ENCODE data around the gene UFSP1. TPM values are rescaled to one million over a fixed set of nuclear protein-coding genes. Genes with fewer than 3 reads are reported as not detected.

UFSP1 gene
- total and polyA plus RNA-seq, 2 of the 13 experiments (the other 11 are each of a cell fraction or from before 2014, with no cell fraction given) = 0.65 to 3.3 TPM

GRCh38 chr7:100895956-100896731, 6.6 kb upstream of the UFSP1 start (continued):
- TF ChIP-seq ZNF556 (CRISPR knock-in tag; IDR thresholded peaks at IDR 0.05; ENCODE audit: borderline replicate concordance) = no peak
- no peak for TF ChIP-seq ZNF589 (CRISPR knock-in tag; conservative IDR thresholded peaks at IDR 0.05)
- no peak for TF ChIP-seq HBP1 (CRISPR knock-in tag; IDR thresholded peaks at IDR 0.05; ENCODE audit: low read depth)
- no peak for TF ChIP-seq PRDM4 (CRISPR knock-in tag; IDR thresholded peaks at IDR 0.05; ENCODE audit: borderline replicate concordance)
- TF ChIP-seq DNMT1 (CRISPR knock-in tag; IDR thresholded peaks at IDR 0.05) = no peak
- 0 out of 4 replicates have a peak, but pooled peaks of 1 of the 2 experiments have one; percentile 12 for TF ChIP-seq ATF4 (CRISPR knock-in tag; IDR thresholded peaks at IDR 0.05)
- no peak for TF ChIP-seq CREM (IDR thresholded peaks at IDR 0.05)
- no peak for TF ChIP-seq CREM (CRISPR knock-in tag; IDR thresholded peaks at IDR 0.05)
- TF ChIP-seq TRIM24 (CRISPR knock-in tag; IDR thresholded peaks at IDR 0.05) = no peak
- no peak for TF ChIP-seq ZNF224 (CRISPR knock-in tag; IDR thresholded peaks at IDR 0.05)
- peak; percentile 69 for TF ChIP-seq ZXDC (CRISPR knock-in tag; IDR thresholded peaks at IDR 0.05)
- TF ChIP-seq TFDP1 (CRISPR knock-in tag; IDR thresholded peaks at IDR 0.05; ENCODE audit: borderline replicate concordance) = no peak
- no peak for TF ChIP-seq NFATC3 (CRISPR knock-in tag; IDR thresholded peaks at IDR 0.05)
- no peak for TF ChIP-seq ZNF577 (CRISPR knock-in tag; IDR thresholded peaks at IDR 0.05; ENCODE audit: borderline replicate concordance, low read depth)
- TF ChIP-seq ZNF747 (CRISPR knock-in tag; IDR thresholded peaks at IDR 0.05; ENCODE audit: borderline replicate concordance) = no peak
- no peak; the same call in 1 of the 2 replicates for TF ChIP-seq ZNF225 (CRISPR knock-in tag; IDR thresholded peaks at IDR 0.05)
- TF ChIP-seq ZNF18 (CRISPR knock-in tag; IDR thresholded peaks at IDR 0.05; ENCODE audit: insufficient replicate concordance) = peak; percentile 24
- no peak for TF ChIP-seq MTA3 (CRISPR knock-in tag; IDR thresholded peaks at IDR 0.05)

Measured in HepG2 (cell line).